NT2/D1 (cell line): ENCODE data around the gene CERS3.

ENCODE experiments used
- SUZ12 ChIP-seq: IDR thresholded peaks from 2 replicates; pipeline ENCODE4 v1.6.1; 2011; ENCODE audit not compliant: insufficient read length, insufficient read depth; ENCODE audit errors: extremely low read depth
- YY1 ChIP-seq: IDR thresholded peaks from 2 replicates; pipeline ENCODE4 v1.6.1; 2011; ENCODE audit not compliant: insufficient read length, insufficient read depth
- ZNF274 ChIP-seq: IDR thresholded peaks from 2 replicates; pipeline ENCODE4 v1.6.1; 2011; ENCODE audit warnings: mild to moderate bottlenecking, low read depth, low read length

DNA sequence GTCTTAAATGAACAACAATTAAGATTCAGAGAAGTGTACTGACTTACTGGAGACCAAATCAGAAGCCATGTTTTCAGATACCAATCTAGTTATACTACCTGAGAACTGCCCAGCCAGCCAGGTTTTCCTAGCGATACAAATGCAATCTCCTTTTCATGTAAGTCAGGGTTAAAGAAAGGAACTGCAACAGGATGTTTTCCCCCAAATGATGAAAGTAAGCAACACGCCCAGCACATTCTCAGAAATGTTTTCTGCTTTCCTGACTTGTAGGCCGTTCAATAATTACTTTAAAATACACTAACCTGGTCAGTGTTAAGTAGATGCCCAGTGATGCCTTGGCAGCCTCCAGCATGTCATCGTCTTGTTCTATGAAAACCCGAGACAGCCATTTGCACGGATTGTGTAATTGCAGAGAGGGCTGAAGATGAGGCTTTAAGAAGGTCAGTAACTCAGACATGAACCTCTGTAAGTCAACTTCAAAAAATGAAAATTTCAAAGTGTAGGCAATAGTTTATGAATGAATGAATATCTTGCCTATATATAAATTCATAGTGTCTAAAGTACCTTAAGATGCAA is 42.9 kb upstream of the CERS3 start:
- TF ChIP-seq ZNF274 (no peak), YY1 (no peak), SUZ12 (no peak)
